Myocyte (in vitro differentiated cells): Measurements from ENCODE around the gene EEF1G. TPM values are rescaled to one million over a fixed set of nuclear protein-coding genes. Genes with fewer than 3 reads are reported as not detected.
"Not testable (repeated sequence)": the region's sequence is repeated elsewhere in the genome, so short reads cannot be mapped to it uniquely, and the experiment has no call there.

ENCODE experiments used
- DNase-seq: peaks from one replicate; pipeline ENCODE4 v3.0.0-alpha.2; 2012; ENCODE audit warnings: low read depth
- polyA plus RNA-seq: library from polyadenylated mRNA; unstranded; fragments of >200 nt; gene quantifications from one replicate; pipeline ENCODE4 v1.2.1, GENCODE V29; 2012; ENCODE audit warnings: missing spikeins
- total RNA-seq: library from RNA; depleted of rRNA; stranded (reverse); fragments of >200 nt; gene quantifications from 2 replicates; pipeline ENCODE4 v1.2.3, GENCODE V29; 2014

The EEF1G gene
- 1,484 and 1,704 TPM in 2 replicates for total RNA-seq
- polyA plus RNA-seq: 1,763 TPM

- peak; percentile 100 for DNase-seq
Observed at GRCh38 chr11:62573592-62574362, at the start of gene EEF1G. Gene EEF1G, minus strand, starts transcription at chr11:62573891. Its CDS starts 49 bp downstream, at chr11:62573842.

- DNase-seq: no peak
Observed at GRCh38 chr11:62622476-62623089, 48.9 kb upstream of the EEF1G start.

- peak; percentile 98 for DNase-seq
Observed at GRCh38 chr11:62621567-62622470, 48.1 kb upstream of the EEF1G start, which contains the start of gene B3GAT3. Gene B3GAT3, minus strand, starts transcription at chr11:62621986. Its CDS starts 39 bp downstream, at chr11:62621947.

- DNase-seq: no peak
Observed at GRCh38 chr11:62621027-62621566, 47.4 kb upstream of the EEF1G start.

- not testable (repeated sequence) for DNase-seq
Observed at GRCh38 chr11:62616957-62617356, 43.3 kb upstream of the EEF1G start.

GRCh38 chr11:62615521-62615920 is 41.8 kb upstream of the EEF1G start:
- DNase-seq: no peak

- DNase-seq: no peak
Observed at GRCh38 chr11:62614275-62614674, 40.6 kb upstream of the EEF1G start.

GRCh38 chr11:62613291-62613778 is 39.6 kb upstream of the EEF1G start:
- no peak for DNase-seq

GRCh38 chr11:62612366-62613290 is 38.9 kb upstream of the EEF1G start, which contains the start of the genes EML3 and ROM1:
Gene EML3, minus strand, starts transcription at chr11:62612775. Its CDS starts 318 bp downstream, at chr11:62612457.
Gene ROM1, plus strand, starts transcription at chr11:62613257. Its CDS starts 25 bp downstream, at chr11:62613282.
- peak; percentile 90 for DNase-seq

GRCh38 chr11:62611705-62612365 is 38.1 kb upstream of the EEF1G start:
- DNase-seq: peak; percentile 68

- no peak for DNase-seq
Observed at GRCh38 chr11:62610814-62611704, 37.4 kb upstream of the EEF1G start.

GRCh38 chr11:62610403-62610802 is 36.7 kb upstream of the EEF1G start:
- DNase-seq: no peak

- DNase-seq: no peak
Observed at GRCh38 chr11:62608776-62609175, 35.1 kb upstream of the EEF1G start.

- peak; percentile 56 for DNase-seq
Observed at GRCh38 chr11:62607714-62608113, 34.0 kb upstream of the EEF1G start.

GRCh38 chr11:62605902-62606301 is 32.2 kb upstream of the EEF1G start:
- DNase-seq: no peak

GRCh38 chr11:62605467-62605866 is 31.8 kb upstream of the EEF1G start:
- no peak for DNase-seq

- no peak for DNase-seq
Observed at GRCh38 chr11:62604460-62605120, 30.9 kb upstream of the EEF1G start.
